ENCODE results near the gene BNC2. TPM values are rescaled to one million over a fixed set of nuclear protein-coding genes. Genes with fewer than 3 reads are reported as not detected.

BNC2 gene
- total RNA-seq, 2 experiments from 2014 or later = not detected

GRCh38 chr9:16767366-16767765 is 103.1 kb downstream of the BNC2 start:
- intact Hi-C loops (cut with micrococcal nuclease) = no loop called here
- Mint-ChIP-seq H3K4me1 (ENCODE audit: low read depth) (no peaks in the 10 kb centered on the region), H3K27ac (no peak overlapping the region), H3K27me3 (ENCODE audit: low read depth) (no peaks in the 10 kb centered on the region), H3K4me3 (no peak overlapping the region), H3K9me3 (peaks cover 2% of the 10 kb centered on the region), H3K36me3 (ENCODE audit: low read depth) (no peaks in the 10 kb centered on the region)
- no peak for DNase-seq
- CTCF ChIA-PET = no interaction called here

GRCh38 chr9:16763946-16764345 is 106.5 kb downstream of the BNC2 start:
- CTCF ChIA-PET = interaction anchor here (0.6 kb wide), 1 partner anchor 48 kb away, joined by 3 read pairs; no protein-coding TSS in a partner anchor
- no peaks in the 10 kb centered on the region for H3K27me3 Mint-ChIP-seq (ENCODE audit: low read depth)
- H3K9me3 Mint-ChIP-seq = peaks cover 2% of the 10 kb centered on the region
- intact Hi-C loops (cut with micrococcal nuclease) = no loop called here
- H3K4me3 Mint-ChIP-seq = no peak overlapping the region
- DNase-seq = no peak
- no peaks in the 10 kb centered on the region for H3K36me3 Mint-ChIP-seq (ENCODE audit: low read depth)
- H3K27ac Mint-ChIP-seq = no peak overlapping the region
- H3K4me1 Mint-ChIP-seq (ENCODE audit: low read depth) = no peaks in the 10 kb centered on the region

GRCh38 chr9:16755467-16756160 is 114.9 kb downstream of the BNC2 start:
- Mint-ChIP-seq H3K4me3 (no peak overlapping the region), H3K36me3 (ENCODE audit: low read depth) (no peaks in the 10 kb centered on the region), H3K4me1 (ENCODE audit: low read depth) (no peaks in the 10 kb centered on the region), H3K9me3 (peaks cover 3% of the 10 kb centered on the region), H3K27ac (no peak overlapping the region), H3K27me3 (ENCODE audit: low read depth) (no peaks in the 10 kb centered on the region)
- CTCF ChIA-PET = no interaction called here
- DNase-seq = no peak
- intact Hi-C loops (cut with micrococcal nuclease) = no loop called here

GRCh38 chr9:16754662-16755061 is 115.8 kb downstream of the BNC2 start:
- no peak for DNase-seq
- Mint-ChIP-seq H3K4me1 (ENCODE audit: low read depth) (no peaks in the 10 kb centered on the region), H3K27ac (no peak overlapping the region), H3K4me3 (no peak overlapping the region), H3K9me3 (peaks cover 3% of the 10 kb centered on the region), H3K27me3 (ENCODE audit: low read depth) (no peaks in the 10 kb centered on the region), H3K36me3 (ENCODE audit: low read depth) (no peaks in the 10 kb centered on the region)
- intact Hi-C loops (cut with micrococcal nuclease) = no loop called here
- CTCF ChIA-PET = no interaction called here

GRCh38 chr9:16753256-16753655 is 117.2 kb downstream of the BNC2 start:
- intact Hi-C loops (cut with micrococcal nuclease) = no loop called here
- no peak overlapping the region for H3K4me3 Mint-ChIP-seq
- peaks cover 6% of the 10 kb centered on the region for H3K9me3 Mint-ChIP-seq
- no peak for DNase-seq
- H3K4me1 Mint-ChIP-seq (ENCODE audit: low read depth) = no peaks in the 10 kb centered on the region
- CTCF ChIA-PET = no interaction called here
- no peaks in the 10 kb centered on the region for H3K36me3 Mint-ChIP-seq (ENCODE audit: low read depth)
- no peak overlapping the region for H3K27ac Mint-ChIP-seq
- H3K27me3 Mint-ChIP-seq (ENCODE audit: low read depth) = no peaks in the 10 kb centered on the region

GRCh38 chr9:16752601-16753000 is 117.9 kb downstream of the BNC2 start:
- intact Hi-C loops (cut with micrococcal nuclease) = no loop called here
- H3K9me3 Mint-ChIP-seq = peaks cover 6% of the 10 kb centered on the region
- H3K4me1 Mint-ChIP-seq (ENCODE audit: low read depth) = no peaks in the 10 kb centered on the region
- H3K27ac Mint-ChIP-seq = no peak overlapping the region
- no peak for DNase-seq
- no peaks in the 10 kb centered on the region for H3K36me3 Mint-ChIP-seq (ENCODE audit: low read depth)
- H3K27me3 Mint-ChIP-seq (ENCODE audit: low read depth) = no peaks in the 10 kb centered on the region
- no peak overlapping the region for H3K4me3 Mint-ChIP-seq
- CTCF ChIA-PET = no interaction called here

- Mint-ChIP-seq H3K9me3 (peaks cover 2% of the 10 kb centered on the region), H3K27me3 (ENCODE audit: low read depth) (no peaks in the 10 kb centered on the region), H3K4me3 (no peak overlapping the region), H3K36me3 (ENCODE audit: low read depth) (no peaks in the 10 kb centered on the region), H3K4me1 (ENCODE audit: low read depth) (no peaks in the 10 kb centered on the region), H3K27ac (no peak overlapping the region)
- DNase-seq = no peak
- CTCF ChIA-PET = no interaction called here
- intact Hi-C loops (cut with micrococcal nuclease) = no loop called here
Measured at GRCh38 chr9:16750553-16750952, 119.9 kb downstream of the BNC2 start.

GRCh38 chr9:16745359-16745758 is 125.1 kb downstream of the BNC2 start:
- intact Hi-C loops (cut with micrococcal nuclease) = no loop called here
- no peak for DNase-seq
- CTCF ChIA-PET = no interaction called here
- Mint-ChIP-seq H3K4me3 (no peak overlapping the region), H3K9me3 (peaks cover 2% of the 10 kb centered on the region), H3K36me3 (ENCODE audit: low read depth) (no peaks in the 10 kb centered on the region), H3K27me3 (ENCODE audit: low read depth) (no peaks in the 10 kb centered on the region), H3K27ac (no peak overlapping the region), H3K4me1 (ENCODE audit: low read depth) (no peaks in the 10 kb centered on the region)

GRCh38 chr9:16744394-16744793 is 126.1 kb downstream of the BNC2 start:
- Mint-ChIP-seq H3K27ac (no peak overlapping the region), H3K27me3 (ENCODE audit: low read depth) (no peaks in the 10 kb centered on the region), H3K9me3 (peaks cover 2% of the 10 kb centered on the region)

GRCh38 chr9:16743375-16743774 is 127.1 kb downstream of the BNC2 start:
- no peaks in the 10 kb centered on the region for H3K4me1 Mint-ChIP-seq (ENCODE audit: low read depth)
- H3K27ac Mint-ChIP-seq = no peak overlapping the region
- no peaks in the 10 kb centered on the region for H3K27me3 Mint-ChIP-seq (ENCODE audit: low read depth)
- no peaks in the 10 kb centered on the region for H3K36me3 Mint-ChIP-seq (ENCODE audit: low read depth)
- no peak overlapping the region for H3K4me3 Mint-ChIP-seq
- intact Hi-C loops (cut with micrococcal nuclease) = no loop called here
- no peak for DNase-seq
- CTCF ChIA-PET = no interaction called here
- H3K9me3 Mint-ChIP-seq = no peaks in the 10 kb centered on the region

More at GRCh38 chr9:16744394-16744793, 126.1 kb downstream of the BNC2 start:
- Mint-ChIP-seq H3K36me3 (ENCODE audit: low read depth) (no peaks in the 10 kb centered on the region), H3K4me3 (no peak overlapping the region), H3K4me1 (ENCODE audit: low read depth) (no peaks in the 10 kb centered on the region)
- CTCF ChIA-PET = no interaction called here
- no peak for DNase-seq
- intact Hi-C loops (cut with micrococcal nuclease) = no loop called here

GRCh38 chr9:16735001-16735400 is 135.5 kb downstream of the BNC2 start:
- H3K4me3 Mint-ChIP-seq = no peak overlapping the region
- intact Hi-C loops (cut with micrococcal nuclease) = no loop called here
- H3K4me1 Mint-ChIP-seq (ENCODE audit: low read depth) = no peaks in the 10 kb centered on the region
- CTCF ChIA-PET = no interaction called here
- H3K27me3 Mint-ChIP-seq (ENCODE audit: low read depth) = peaks cover under 1% of the 10 kb centered on the region
- H3K27ac Mint-ChIP-seq = no peak overlapping the region
- no peak for DNase-seq
- no peaks in the 10 kb centered on the region for H3K36me3 Mint-ChIP-seq (ENCODE audit: low read depth)
- H3K9me3 Mint-ChIP-seq = no peaks in the 10 kb centered on the region

- Mint-ChIP-seq H3K4me1 (ENCODE audit: low read depth) (no peaks in the 10 kb centered on the region), H3K27me3 (ENCODE audit: low read depth) (peaks cover 20% of the 10 kb centered on the region), H3K36me3 (ENCODE audit: low read depth) (no peaks in the 10 kb centered on the region), H3K4me3 (no peak overlapping the region), H3K9me3 (no peaks in the 10 kb centered on the region), H3K27ac (no peak overlapping the region)
- DNase-seq = no peak
- intact Hi-C loops (cut with micrococcal nuclease) = no loop called here
- CTCF ChIA-PET = no interaction called here
Measured at GRCh38 chr9:16732546-16732945, 137.9 kb downstream of the BNC2 start.

GRCh38 chr9:16730162-16730561 is 140.3 kb downstream of the BNC2 start:
- CTCF ChIA-PET = no interaction called here

More at GRCh38 chr9:16730162-16730561, 140.3 kb downstream of the BNC2 start:
- DNase-seq = no peak
- intact Hi-C loops (cut with micrococcal nuclease) = no loop called here
- H3K9me3 Mint-ChIP-seq = no peaks in the 10 kb centered on the region
- no peak overlapping the region for H3K4me3 Mint-ChIP-seq
- peaks cover 34% of the 10 kb centered on the region for H3K27me3 Mint-ChIP-seq (ENCODE audit: low read depth)
- no peak overlapping the region for H3K27ac Mint-ChIP-seq
- H3K4me1 Mint-ChIP-seq (ENCODE audit: low read depth) = no peaks in the 10 kb centered on the region
- H3K36me3 Mint-ChIP-seq (ENCODE audit: low read depth) = no peaks in the 10 kb centered on the region
